NCI-H345 treated with DMSO at 0.1 percent for 48 hours (cell line): ENCODE results near the gene MSLN.
A peak's percentile ranks its signal among the peaks of the same experiment; 100 is the strongest.

ENCODE experiments used
- DNase-seq: peaks from one replicate; lab custom pipeline; 2025; ENCODE audit not compliant: unreplicated experiment; lab: John Stamatoyannopoulos, UW

Gene MSLN

GRCh38 chr16:722835-723633 is 37.5 kb upstream of the MSLN start:
- no peak for DNase-seq

GRCh38 chr16:723695-724094 is 36.8 kb upstream of the MSLN start:
- no peak for DNase-seq

- no peak for DNase-seq
Measured at GRCh38 chr16:724188-725040, 36.1 kb upstream of the MSLN start.

- DNase-seq: no peak
Measured at GRCh38 chr16:725041-725376, 35.5 kb upstream of the MSLN start.

GRCh38 chr16:725463-726187 is 34.9 kb upstream of the MSLN start:
- DNase-seq: peak; percentile 23

- DNase-seq: no peak
Measured at GRCh38 chr16:726188-726437, 34.4 kb upstream of the MSLN start.

GRCh38 chr16:726438-727290 is 33.9 kb upstream of the MSLN start, which contains the start of the genes CCDC78 and HAGHL:
Gene CCDC78 (minus strand): TSS chr16:726443. CDS start chr16:726367, 76 bp downstream.
Gene HAGHL (plus strand): TSS chr16:727106. CDS start chr16:727510, 404 bp downstream.
- no peak for DNase-seq

GRCh38 chr16:727291-727977 is 33.1 kb upstream of the MSLN start:
- DNase-seq: no peak

- DNase-seq: no peak
Measured at GRCh38 chr16:728131-728889, 32.2 kb upstream of the MSLN start.

- DNase-seq: no peak
Measured at GRCh38 chr16:728890-729744, 31.4 kb upstream of the MSLN start.

GRCh38 chr16:729768-730665 is 30.5 kb upstream of the MSLN start:
- no peak for DNase-seq

- no peak for DNase-seq
Measured at GRCh38 chr16:730666-731509, 29.6 kb upstream of the MSLN start.

- no peak for DNase-seq
Measured at GRCh38 chr16:732332-732731, 28.2 kb upstream of the MSLN start.

- no peak for DNase-seq
Measured at GRCh38 chr16:732936-733335, 27.6 kb upstream of the MSLN start.

- no peak for DNase-seq
Measured at GRCh38 chr16:733382-734207, 26.9 kb upstream of the MSLN start.
